ENCODE results near the gene DPH2. TPM values are rescaled to one million over a fixed set of nuclear protein-coding genes. Genes with fewer than 3 reads are reported as not detected.

DPH2 gene
- total RNA-seq, 4 donors from 2014 or later, result 27.8 to 64.4 (median 39.8) TPM

- peaks cover 18% of the 10 kb centered on the region for H3K4me1 ChIP-seq
- no peak overlapping the region for H3K27ac ChIP-seq
- no peaks in the 10 kb centered on the region for H3K27me3 ChIP-seq
- no peak for DNase-seq (ENCODE audit: low spot score in 2 of 2)
- WGBS, result 90% methylated on average over 14 of the region's 16 CpGs
- no peak overlapping the region for H3K4me3 ChIP-seq
- no peak for TF ChIP-seq POLR2A (IDR thresholded peaks at IDR 0.05)
- no peak for TF ChIP-seq CTCF (IDR thresholded peaks at IDR 0.05)
- no peak for TF ChIP-seq EP300 (IDR thresholded peaks at IDR 0.05)
- no peak for TF ChIP-seq POLR2AphosphoS5 (IDR thresholded peaks at IDR 0.05)
- no peaks in the 10 kb centered on the region for H3K9me3 ChIP-seq
- H3K36me3 ChIP-seq, result peaks cover 22% of the 10 kb centered on the region
Observed at GRCh38 chr1:43984855-43985254, 15.0 kb downstream of the DPH2 start.

GRCh38 chr1:43985984-43986595, 16.3 kb downstream of the DPH2 start:
- Histone ChIP-seq H3K9me3 (no peaks in the 10 kb centered on the region), H3K36me3 (peaks cover 22% of the 10 kb centered on the region), H3K4me3 (no peak overlapping the region), H3K27me3 (no peaks in the 10 kb centered on the region), H3K4me1 (peaks cover 12% of the 10 kb centered on the region), H3K27ac (no peak overlapping the region)
- 75% methylated on average over 4 of the region's 4 CpGs for WGBS
- no peak for DNase-seq (ENCODE audit: low spot score in 2 of 2)
- TF ChIP-seq EP300 (IDR thresholded peaks at IDR 0.05) (no peak), POLR2AphosphoS5 (IDR thresholded peaks at IDR 0.05) (no peak), POLR2A (IDR thresholded peaks at IDR 0.05) (no peak), CTCF (IDR thresholded peaks at IDR 0.05) (no peak)

DNA sequence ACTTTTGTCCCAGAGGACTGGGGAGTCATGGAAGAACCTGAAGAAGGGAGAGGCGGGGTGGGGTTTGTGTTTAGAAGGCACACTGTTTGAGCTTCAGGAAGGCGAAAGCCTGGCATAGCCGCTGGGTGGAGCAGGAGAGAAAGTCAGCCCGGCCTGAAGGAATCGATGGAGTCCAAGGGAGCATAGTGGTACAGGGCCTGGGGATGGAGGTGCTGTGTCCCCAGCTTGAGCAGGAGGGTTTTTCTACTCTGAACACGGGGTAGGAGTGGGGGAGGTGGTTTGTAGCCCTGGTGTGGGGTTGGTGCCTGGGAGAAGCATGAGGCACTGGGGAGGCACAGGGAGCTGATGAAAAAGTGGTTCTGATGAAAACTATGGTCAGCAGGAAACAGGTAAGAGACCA, 16.9 kb downstream of the DPH2 start:
- Histone ChIP-seq H3K27me3 (no peaks in the 10 kb centered on the region), H3K4me3 (no peak overlapping the region), H3K36me3 (peaks cover 22% of the 10 kb centered on the region), H3K9me3 (no peaks in the 10 kb centered on the region), H3K4me1 (peaks cover 10% of the 10 kb centered on the region), H3K27ac (no peak overlapping the region)
- WGBS, result 75% methylated on average over 6 of the region's 6 CpGs
- DNase-seq (ENCODE audit: low spot score in 2 of 2), result no peak
- no peak for TF ChIP-seq EP300 (IDR thresholded peaks at IDR 0.05)
- no peak for TF ChIP-seq POLR2AphosphoS5 (IDR thresholded peaks at IDR 0.05)
- no peak for TF ChIP-seq CTCF (IDR thresholded peaks at IDR 0.05)
- no peak for TF ChIP-seq POLR2A (IDR thresholded peaks at IDR 0.05)

- no peak overlapping the region for H3K27ac ChIP-seq
- TF ChIP-seq EP300 (IDR thresholded peaks at IDR 0.05) (no peak), CTCF (IDR thresholded peaks at IDR 0.05) (no peak), POLR2AphosphoS5 (IDR thresholded peaks at IDR 0.05) (no peak)
Observed at GRCh38 chr1:43987159-43987902, 17.5 kb downstream of the DPH2 start.

More at GRCh38 chr1:43987159-43987902, 17.5 kb downstream of the DPH2 start:
- Histone ChIP-seq H3K27me3 (no peaks in the 10 kb centered on the region), H3K4me3 (no peak overlapping the region), H3K4me1 (peaks cover 16% of the 10 kb centered on the region), H3K36me3 (peaks cover 22% of the 10 kb centered on the region), H3K9me3 (no peaks in the 10 kb centered on the region)
- 80% methylated on average over 6 of the region's 6 CpGs for WGBS
- DNase-seq (ENCODE audit: low spot score in 2 of 2), result no peak
